KMS-11 (cell line): ENCODE results near the gene KIAA1755.

Source experiments
- H2AFZ ChIP-seq: fragments of 200-600 bp; sonication (generic); 2 replicates; pipeline ENCODE4 v1.6.1; 2016; ENCODE audit warnings: antibody characterized with exemption, mixed run types, low read depth
- H3K27ac ChIP-seq: fragments of 200-600 bp; sonication (generic); 2 replicates; pipeline ENCODE4 v1.6.1; 2016; ENCODE audit warnings: mild to moderate bottlenecking, mixed run types
- H3K27me3 ChIP-seq: fragments of 200-600 bp; sonication (generic); 2 replicates; pipeline ENCODE4 v1.6.1; 2017; ENCODE audit warnings: mild to moderate bottlenecking, low read depth, mixed run types, moderate library complexity; ENCODE audit not compliant: insufficient read depth
- H3K36me3 ChIP-seq: fragments of 200-600 bp; sonication (generic); 2 replicates; pipeline ENCODE4 v1.6.1; 2017; ENCODE audit warnings: mild to moderate bottlenecking, mixed run types; ENCODE audit not compliant: insufficient read depth
- H3K4me1 ChIP-seq: fragments of 200-600 bp; sonication (generic); 2 replicates; pipeline ENCODE4 v1.6.1; 2016; ENCODE audit warnings: mild to moderate bottlenecking, low read depth, mixed run types; ENCODE audit not compliant: poor library complexity, severe bottlenecking
- H3K4me2 ChIP-seq: fragments of 200-600 bp; sonication (generic); 2 replicates; pipeline ENCODE4 v1.7.0; 2016; ENCODE audit warnings: mild to moderate bottlenecking, mixed run types
- H3K4me3 ChIP-seq: fragments of 200-600 bp; sonication (generic); IDR thresholded peaks from 2 replicates; pipeline ENCODE4 v1.6.1; 2017; ENCODE audit warnings: low read depth, low read length, mixed read lengths; ENCODE audit not compliant: insufficient read depth
- H3K79me2 ChIP-seq: fragments of 200-600 bp; sonication (generic); 2 replicates; pipeline ENCODE4 v1.6.1; 2016; ENCODE audit warnings: low read depth, mixed run types; ENCODE audit not compliant: insufficient read depth
- H3K9ac ChIP-seq: fragments of 200-600 bp; sonication (generic); 2 replicates; pipeline ENCODE4 v1.6.1; 2016; ENCODE audit warnings: mild to moderate bottlenecking, mixed run types
- H4K20me1 ChIP-seq: fragments of 200-600 bp; sonication (generic); 2 replicates; pipeline ENCODE4 v1.6.1; 2016; ENCODE audit warnings: mild to moderate bottlenecking, mixed run types; ENCODE audit not compliant: insufficient read depth
- CTCF ChIP-seq: fragments of 200-600 bp; sonication (generic); conservative IDR thresholded peaks from 2 replicates; pipeline ENCODE4 v1.6.1; 2017; ENCODE audit warnings: low read depth, mild to moderate bottlenecking, antibody characterized with exemption, low read length, moderate library complexity, mixed read lengths

The KIAA1755 gene

DNA sequence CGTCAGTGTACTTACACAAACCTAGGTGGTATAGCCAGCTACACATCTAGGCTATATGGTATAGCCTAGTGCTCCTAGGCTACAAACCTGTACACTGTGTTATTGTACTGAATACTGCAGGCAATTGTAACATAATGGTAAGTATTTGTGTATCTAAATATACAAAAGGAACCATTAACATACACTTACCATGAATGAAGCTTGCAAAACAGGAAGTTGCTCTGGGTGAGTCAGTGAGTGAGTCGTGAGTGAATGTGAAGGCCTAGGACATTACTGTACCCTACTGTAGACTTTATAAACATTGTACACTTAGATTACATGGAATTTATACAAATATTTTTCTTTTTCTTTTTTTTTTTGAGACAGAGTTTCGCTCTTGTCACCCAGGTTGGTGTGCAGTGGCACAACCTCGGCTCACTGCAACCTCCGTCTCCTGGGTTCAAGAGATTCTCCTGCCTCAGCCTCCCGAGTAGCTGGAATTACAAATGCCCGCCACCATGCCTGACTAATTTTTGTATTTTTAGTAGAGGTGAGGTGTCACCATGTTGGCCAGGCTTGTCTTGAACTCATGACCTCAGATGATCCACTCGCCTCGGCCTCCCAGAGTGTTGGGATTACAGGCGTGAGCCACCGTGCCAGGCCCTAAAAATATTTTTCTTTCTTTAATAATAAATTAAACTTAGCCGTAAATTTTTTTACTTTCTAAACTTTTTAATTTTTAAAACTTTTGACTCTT, 15.4 kb upstream of the KIAA1755 start:
- Histone ChIP-seq H3K79me2 (no peaks in the 10 kb centered on the region), H3K9ac (no peak overlapping the region), H3K27me3 (no peaks in the 10 kb centered on the region), H3K4me1 (no peaks in the 10 kb centered on the region), H4K20me1 (no peaks in the 10 kb centered on the region), H3K36me3 (no peaks in the 10 kb centered on the region), H3K4me2 (no peak overlapping the region), H3K4me3 (no peak overlapping the region), H3K27ac (no peak overlapping the region), H2AFZ (no peak overlapping the region)
- no peak for TF ChIP-seq CTCF

DNA sequence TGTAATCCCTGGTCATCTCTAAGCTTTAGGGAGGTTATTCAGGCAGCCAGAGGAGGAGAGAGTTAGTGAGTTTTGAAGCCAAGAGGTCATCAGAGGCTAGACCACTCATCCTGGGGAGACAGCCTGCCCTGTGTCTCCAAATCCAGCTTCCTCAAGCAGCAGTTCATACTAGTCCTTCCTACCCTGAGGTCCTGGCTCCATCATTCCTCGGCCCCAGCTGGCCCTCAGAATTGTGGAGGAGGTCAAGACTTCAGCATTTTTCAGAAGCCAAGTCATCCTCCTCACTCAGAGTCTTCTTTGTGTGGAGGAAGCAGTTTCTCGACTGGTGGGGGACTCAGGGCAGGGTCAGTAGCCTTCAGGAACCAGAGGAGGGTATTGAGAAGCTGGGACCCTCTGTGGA, 12.4 kb upstream of the KIAA1755 start:
- H3K9ac ChIP-seq, result no peak overlapping the region
- no peaks in the 10 kb centered on the region for H3K36me3 ChIP-seq
- H3K4me2 ChIP-seq, result no peak overlapping the region
- H3K79me2 ChIP-seq, result no peaks in the 10 kb centered on the region
- H3K4me3 ChIP-seq, result no peak overlapping the region
- no peaks in the 10 kb centered on the region for H4K20me1 ChIP-seq
- no peak overlapping the region for H3K27ac ChIP-seq
- no peak for TF ChIP-seq CTCF
- H3K4me1 ChIP-seq, result no peaks in the 10 kb centered on the region
- H3K27me3 ChIP-seq, result no peaks in the 10 kb centered on the region
- H2AFZ ChIP-seq, result no peak overlapping the region

DNA sequence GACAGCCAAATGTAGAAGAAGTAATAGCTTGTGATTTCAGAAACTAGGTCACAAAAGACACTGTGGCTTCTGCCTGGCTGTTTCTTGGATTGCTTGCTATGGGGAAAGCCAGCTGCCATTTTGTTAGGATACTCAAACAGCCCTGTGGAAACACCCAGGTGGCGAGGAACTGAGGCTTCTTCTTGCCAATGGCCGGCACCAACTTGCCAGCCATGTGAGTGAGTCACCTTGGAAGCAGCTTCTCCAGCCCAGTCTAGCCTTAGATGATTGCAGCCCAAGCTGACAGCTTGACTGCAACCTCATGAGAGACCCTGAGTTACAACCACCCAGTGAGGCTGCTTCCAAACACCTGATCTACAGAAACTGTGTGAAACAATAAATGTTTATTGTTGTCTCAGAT, 11.9 kb upstream of the KIAA1755 start:
- TF ChIP-seq CTCF, result no peak
- Histone ChIP-seq H3K9ac (no peak overlapping the region), H3K36me3 (no peaks in the 10 kb centered on the region), H3K27me3 (no peaks in the 10 kb centered on the region), H3K4me1 (no peaks in the 10 kb centered on the region), H3K4me2 (no peak overlapping the region), H3K27ac (no peak overlapping the region), H3K79me2 (no peaks in the 10 kb centered on the region), H3K4me3 (no peak overlapping the region), H2AFZ (no peak overlapping the region), H4K20me1 (no peaks in the 10 kb centered on the region)

- H3K9ac ChIP-seq, result no peak overlapping the region
- H3K4me1 ChIP-seq, result no peaks in the 10 kb centered on the region
- no peaks in the 10 kb centered on the region for H3K79me2 ChIP-seq
- no peak for TF ChIP-seq CTCF
- no peak overlapping the region for H3K27ac ChIP-seq
- H2AFZ ChIP-seq, result no peak overlapping the region
- no peaks in the 10 kb centered on the region for H4K20me1 ChIP-seq
- H3K27me3 ChIP-seq, result no peaks in the 10 kb centered on the region
- no peak overlapping the region for H3K4me3 ChIP-seq
- no peak overlapping the region for H3K4me2 ChIP-seq
- H3K36me3 ChIP-seq, result no peaks in the 10 kb centered on the region
Measured at GRCh38 chr20:38271608-38272120, 11.1 kb upstream of the KIAA1755 start.
